ENCODE data around the gene KRTAP13-3.

Gene KRTAP13-3

DNA sequence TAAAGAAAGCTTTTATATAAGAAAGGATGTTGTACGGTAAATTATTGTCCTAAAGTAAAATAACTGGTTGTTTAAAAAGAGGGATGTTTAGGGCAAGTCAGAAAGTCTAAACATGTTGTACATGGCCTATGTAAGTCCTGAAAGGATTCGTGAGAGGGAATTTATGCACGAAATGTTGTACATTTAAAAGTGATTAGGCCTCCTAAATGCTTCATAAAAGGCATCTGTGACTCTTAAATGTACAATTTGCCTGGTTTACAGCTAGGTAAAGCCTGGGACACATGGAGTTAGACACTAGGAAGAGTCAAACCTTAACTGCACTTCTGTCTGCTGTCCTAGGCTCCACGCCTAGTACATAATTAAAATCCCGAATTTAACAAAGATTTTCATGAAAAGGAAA is 9.7 kb downstream of the KRTAP13-3 start:
- Histone ChIP-seq H3K27ac (ENCODE audit: low read depth, low read length, poor library complexity, severe bottlenecking) (no peak overlapping the region), H3K4me3 (ENCODE audit: low read depth, low read length, poor library complexity, severe bottlenecking) (no peak overlapping the region), H3K4me1 (ENCODE audit: insufficient read depth, low read length, severe bottlenecking) (no peaks in the 10 kb centered on the region), H3K36me3 (ENCODE audit: insufficient read depth, low read length) (no peaks in the 10 kb centered on the region; the same call in 1 of the 2 replicates), H2AFZ (ENCODE audit: low read length) (no peak overlapping the region), H3F3A (ENCODE audit: insufficient read depth, low read length) (no peaks in the 10 kb centered on the region), H3K9me3 (ENCODE audit: low read length) (no peaks in the 10 kb centered on the region), H3K4me2 (ENCODE audit: low read length) (no peak overlapping the region), H3K9ac (ENCODE audit: low read length) (no peak overlapping the region), H3K79me2 (ENCODE audit: insufficient read depth, low read length) (no peaks in the 10 kb centered on the region), H3K27me3 (ENCODE audit: insufficient read depth, low read length) (no peaks in the 10 kb centered on the region), H4K20me1 (ENCODE audit: insufficient read depth, low read length) (no peaks in the 10 kb centered on the region), H3K9me2 (ENCODE audit: low read depth, low read length) (no peaks in the 10 kb centered on the region)
- TF ChIP-seq EZH2 (IDR thresholded peaks at IDR 0.05; ENCODE audit: borderline replicate concordance, low read length): no peak
- TF ChIP-seq, protein P1, sequence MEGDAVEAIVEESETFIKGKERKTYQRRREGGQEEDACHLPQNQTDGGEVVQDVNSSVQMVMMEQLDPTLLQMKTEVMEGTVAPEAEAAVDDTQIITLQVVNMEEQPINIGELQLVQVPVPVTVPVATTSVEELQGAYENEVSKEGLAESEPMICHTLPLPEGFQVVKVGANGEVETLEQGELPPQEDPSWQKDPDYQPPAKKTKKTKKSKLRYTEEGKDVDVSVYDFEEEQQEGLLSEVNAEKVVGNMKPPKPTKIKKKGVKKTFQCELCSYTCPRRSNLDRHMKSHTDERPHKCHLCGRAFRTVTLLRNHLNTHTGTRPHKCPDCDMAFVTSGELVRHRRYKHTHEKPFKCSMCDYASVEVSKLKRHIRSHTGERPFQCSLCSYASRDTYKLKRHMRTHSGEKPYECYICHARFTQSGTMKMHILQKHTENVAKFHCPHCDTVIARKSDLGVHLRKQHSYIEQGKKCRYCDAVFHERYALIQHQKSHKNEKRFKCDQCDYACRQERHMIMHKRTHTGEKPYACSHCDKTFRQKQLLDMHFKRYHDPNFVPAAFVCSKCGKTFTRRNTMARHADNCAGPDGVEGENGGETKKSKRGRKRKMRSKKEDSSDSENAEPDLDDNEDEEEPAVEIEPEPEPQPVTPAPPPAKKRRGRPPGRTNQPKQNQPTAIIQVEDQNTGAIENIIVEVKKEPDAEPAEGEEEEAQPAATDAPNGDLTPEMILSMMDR (IDR thresholded peaks at IDR 0.05; ENCODE audit: low read length): no peak

DNA sequence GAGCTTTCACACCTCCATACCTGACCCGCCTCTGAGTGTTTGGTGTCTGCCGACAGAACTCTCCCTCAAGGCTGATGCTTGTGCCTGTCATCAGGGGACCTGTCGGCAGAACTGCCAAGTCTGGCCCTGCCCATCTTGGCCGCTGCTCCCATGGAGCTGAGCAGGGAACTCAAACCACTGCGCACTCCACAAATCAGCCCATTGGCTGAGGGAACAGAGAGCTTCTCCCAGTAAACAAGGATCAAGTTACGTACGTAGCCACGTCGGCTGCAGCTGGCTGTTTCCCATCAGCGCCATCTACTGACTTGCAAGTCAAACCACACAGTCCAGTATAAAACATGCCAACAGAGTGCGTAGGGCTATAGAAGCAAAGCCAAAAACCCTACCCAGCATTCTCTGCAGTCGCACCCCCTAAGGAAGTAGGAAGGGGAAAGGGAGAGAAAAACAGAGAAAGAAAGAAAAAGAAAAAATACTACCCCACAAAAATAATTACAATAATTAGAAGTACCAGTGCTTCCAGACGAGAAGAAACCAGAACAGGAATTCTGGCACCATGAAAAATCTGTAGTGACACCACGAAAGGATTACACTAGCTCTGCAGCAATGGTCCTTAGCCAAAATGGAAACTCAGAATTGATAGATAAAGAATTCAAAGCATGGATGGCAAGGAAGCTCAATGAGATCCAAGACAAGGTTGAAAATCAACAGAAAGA is 16.8 kb downstream of the KRTAP13-3 start:
- TF ChIP-seq, protein P1 (IDR thresholded peaks at IDR 0.05; ENCODE audit: low read length): peak; percentile 79
- no peak for TF ChIP-seq EZH2 (IDR thresholded peaks at IDR 0.05; ENCODE audit: borderline replicate concordance, low read length)
- Histone ChIP-seq H3K9ac (ENCODE audit: low read length) (no peak overlapping the region), H2AFZ (ENCODE audit: low read length) (peak overlapping the region; percentile 41; the same call in 1 of the 2 replicates), H3K9me2 (ENCODE audit: low read depth, low read length) (no peaks in the 10 kb centered on the region), H3F3A (ENCODE audit: insufficient read depth, low read length) (no peaks in the 10 kb centered on the region), H3K36me3 (ENCODE audit: insufficient read depth, low read length) (no peaks in the 10 kb centered on the region), H4K20me1 (ENCODE audit: insufficient read depth, low read length) (no peaks in the 10 kb centered on the region), H3K79me2 (ENCODE audit: insufficient read depth, low read length) (no peaks in the 10 kb centered on the region), H3K27me3 (ENCODE audit: insufficient read depth, low read length) (no peaks in the 10 kb centered on the region), H3K27ac (ENCODE audit: low read depth, low read length, poor library complexity, severe bottlenecking) (no peak overlapping the region), H3K4me1 (ENCODE audit: insufficient read depth, low read length, severe bottlenecking) (peaks cover 4% of the 10 kb centered on the region), H3K9me3 (ENCODE audit: low read length) (no peaks in the 10 kb centered on the region), H3K4me3 (ENCODE audit: low read depth, low read length, poor library complexity, severe bottlenecking) (peak overlapping the region; percentile 43), H3K4me2 (ENCODE audit: low read length) (peak overlapping the region; percentile 67)

DNA sequence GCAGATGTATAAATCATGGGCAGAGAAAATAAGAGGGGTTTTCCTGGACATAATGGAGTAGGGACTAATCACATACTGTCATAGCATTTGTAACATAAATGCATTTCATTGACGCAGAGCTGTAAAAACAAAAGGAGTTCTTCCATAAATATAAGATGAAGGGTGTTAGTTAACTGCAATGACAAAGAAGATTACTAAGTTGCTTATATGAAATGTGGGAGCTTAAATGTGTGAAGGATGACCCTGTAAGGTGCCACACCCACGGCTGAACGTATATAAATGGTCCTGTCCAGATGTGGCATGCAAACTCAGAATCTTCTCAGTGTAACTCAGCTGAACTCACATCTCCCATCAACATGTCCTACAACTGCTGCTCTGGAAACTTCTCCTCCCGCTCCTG is 30.0 kb downstream of the KRTAP13-3 start, which contains the start of gene KRTAP13-1:
KRTAP13-1 (plus strand) TSS at position 301 of the 400 bp plus-strand sequence; CDS start at position 357, 56 bp downstream.
- no peaks in the 10 kb centered on the region for H3K79me2 ChIP-seq (ENCODE audit: insufficient read depth, low read length)
- H3F3A ChIP-seq (ENCODE audit: insufficient read depth, low read length): no peaks in the 10 kb centered on the region
- H2AFZ ChIP-seq (ENCODE audit: low read length): no peak within 1 kb of the TSS
- H3K4me3 ChIP-seq (ENCODE audit: low read depth, low read length, poor library complexity, severe bottlenecking): no peak within 1 kb of the TSS
- H3K4me2 ChIP-seq (ENCODE audit: low read length): no peak within 1 kb of the TSS
- H3K36me3 ChIP-seq (ENCODE audit: insufficient read depth, low read length): no peaks in the 10 kb centered on the region
- no peaks in the 10 kb centered on the region for H3K4me1 ChIP-seq (ENCODE audit: insufficient read depth, low read length, severe bottlenecking)
- H3K27ac ChIP-seq (ENCODE audit: low read depth, low read length, poor library complexity, severe bottlenecking): no peak within 1 kb of the TSS
- TF ChIP-seq, protein P1 (IDR thresholded peaks at IDR 0.05; ENCODE audit: low read length): no peak
- TF ChIP-seq EZH2 (IDR thresholded peaks at IDR 0.05; ENCODE audit: borderline replicate concordance, low read length): no peak
- no peaks in the 10 kb centered on the region for H3K9me2 ChIP-seq (ENCODE audit: low read depth, low read length)
- H3K27me3 ChIP-seq (ENCODE audit: insufficient read depth, low read length): no peaks in the 10 kb centered on the region
- H3K9me3 ChIP-seq (ENCODE audit: low read length): no peaks in the 10 kb centered on the region
- H4K20me1 ChIP-seq (ENCODE audit: insufficient read depth, low read length): no peaks in the 10 kb centered on the region
- no peak within 1 kb of the TSS for H3K9ac ChIP-seq (ENCODE audit: low read length)
